T-helper 2 cell treated with Interferon-gamma antibody and Interleukin-4, amounts not matched to agents 100 ng/mL and 5 ng/mL, for 36 hours (primary cell): ENCODE measurements around the gene ARHGAP26. TPM values are rescaled to one million over a fixed set of nuclear protein-coding genes. Genes with fewer than 3 reads are reported as not detected.

Experiments used
- intact Hi-C: fragments of 100-400 bp; cut with micrococcal nuclease; formaldehyde crosslinking; loops from one replicate; pipeline ENCODE4 v1.15.1; 2023
- total RNA-seq: library from RNA; stranded (reverse); gene quantifications from 2 replicates; pipeline ENCODE4 v1.2.3, GENCODE V29; 2022

ARHGAP26 gene
- total RNA-seq, 1 donor from 2014 or later = 24.7 TPM

GRCh38 chr5:142810081-142810480 lies 39.9 kb downstream of the ARHGAP26 start:
- intact Hi-C loops = no loop called here

- intact Hi-C loops = no loop called here
These were observed 40.6 kb downstream of the ARHGAP26 start for GRCh38 chr5:142810743-142811290.

GRCh38 chr5:142811866-142812557 lies 41.8 kb downstream of the ARHGAP26 start:
- intact Hi-C loops = no loop called here

- intact Hi-C loops = no loop called here
These were observed 43.0 kb downstream of the ARHGAP26 start for GRCh38 chr5:142813220-142813619.

- intact Hi-C loops = no loop called here
These were observed 43.9 kb downstream of the ARHGAP26 start for GRCh38 chr5:142814122-142814521.

GRCh38 chr5:142815469-142815868 lies 45.3 kb downstream of the ARHGAP26 start:
- intact Hi-C loops = no loop called here

GRCh38 chr5:142816531-142817430 lies 46.6 kb downstream of the ARHGAP26 start:
- intact Hi-C loops = no loop called here

GRCh38 chr5:142817949-142818431 lies 47.8 kb downstream of the ARHGAP26 start:
- intact Hi-C loops = no loop called here

- intact Hi-C loops = no loop called here
These were observed 49.1 kb downstream of the ARHGAP26 start for GRCh38 chr5:142819292-142819691.

- intact Hi-C loops = no loop called here
These were observed 49.6 kb downstream of the ARHGAP26 start for GRCh38 chr5:142819825-142820224.

- intact Hi-C loops = no loop called here
These were observed 50.3 kb downstream of the ARHGAP26 start for GRCh38 chr5:142820447-142820846.

- intact Hi-C loops = no loop called here
These were observed 51.0 kb downstream of the ARHGAP26 start for GRCh38 chr5:142821034-142821732.

- intact Hi-C loops = loop anchor here (1.0 kb wide), 1 partner anchor 20 kb away; no protein-coding TSS in a partner anchor
These were observed 51.7 kb downstream of the ARHGAP26 start for GRCh38 chr5:142821733-142822487.

- intact Hi-C loops = no loop called here
These were observed 52.9 kb downstream of the ARHGAP26 start for GRCh38 chr5:142823126-142823525.

- intact Hi-C loops = no loop called here
These were observed 53.6 kb downstream of the ARHGAP26 start for GRCh38 chr5:142823806-142824205.

- intact Hi-C loops = no loop called here
These were observed 54.2 kb downstream of the ARHGAP26 start for GRCh38 chr5:142824391-142824790.

- intact Hi-C loops = loop anchor here (2.0 kb wide), 2 partner anchors 41 to 55 kb away; partner anchors contain the start of gene ARHGAP26
These were observed 55.4 kb downstream of the ARHGAP26 start for GRCh38 chr5:142825378-142826089.

- intact Hi-C loops = loop anchor here (2.0 kb wide), 2 partner anchors 41 to 55 kb away; partner anchors contain the start of gene ARHGAP26
These were observed 55.9 kb downstream of the ARHGAP26 start for GRCh38 chr5:142826093-142826492.

- intact Hi-C loops = loop anchor here (2.0 kb wide), 2 partner anchors 40 to 56 kb away; partner anchors contain the start of gene ARHGAP26
These were observed 56.7 kb downstream of the ARHGAP26 start for GRCh38 chr5:142826741-142827492.
